NCI-H226 (cell line): ENCODE results near the gene RHCG.
A peak's percentile ranks its signal among the peaks of the same experiment; 100 is the strongest.

Experiments
- DNase-seq: peaks from one replicate; pipeline ENCODE4 v3.0.0-alpha.2; 2015

The RHCG gene

GRCh38 chr15:89496155-89497098 is at the start of gene RHCG:
Gene RHCG, minus strand, starts transcription at chr15:89496583. Its CDS starts 39 bp downstream, at chr15:89496544.
- DNase-seq = no peak

DNA sequence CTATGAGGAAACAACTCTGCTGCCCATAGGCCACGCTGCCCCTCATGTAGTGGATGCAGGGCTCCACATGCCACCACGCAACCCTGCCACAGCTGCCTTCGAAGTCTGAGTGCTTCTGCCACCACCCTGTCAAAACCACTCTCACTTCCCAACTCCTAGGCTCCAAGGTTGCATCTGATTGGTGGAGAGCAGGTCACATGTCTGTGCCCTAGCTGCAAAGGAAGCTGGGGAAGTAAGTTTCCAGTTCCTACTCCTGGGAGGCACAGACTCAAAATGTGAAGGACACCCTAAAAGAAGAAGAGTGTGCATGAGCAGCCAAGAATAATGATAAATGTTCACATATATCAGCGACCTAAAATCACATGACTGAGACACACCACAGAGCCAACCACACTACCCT is 47.0 kb upstream of the RHCG start:
- DNase-seq = no peak

DNA sequence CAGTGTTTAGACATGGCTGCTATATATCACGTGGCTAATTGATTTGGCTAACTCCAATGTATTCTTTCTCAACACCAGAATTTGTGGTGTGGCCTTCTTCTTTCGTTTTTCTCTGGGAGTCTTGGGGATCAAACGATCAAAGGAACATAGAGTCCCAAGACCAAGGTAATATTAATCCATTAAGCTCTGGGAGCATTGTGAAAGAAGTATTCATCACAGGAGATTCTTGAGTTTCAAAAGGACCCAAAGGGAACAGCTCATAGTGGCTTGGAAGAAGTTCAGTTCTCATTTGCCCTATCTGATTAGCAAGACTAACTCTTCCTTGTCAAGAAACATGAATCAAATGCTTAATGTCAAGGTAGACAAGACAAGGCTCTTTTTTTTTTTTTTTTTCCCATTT is 46.0 kb upstream of the RHCG start:
- no peak for DNase-seq

DNA sequence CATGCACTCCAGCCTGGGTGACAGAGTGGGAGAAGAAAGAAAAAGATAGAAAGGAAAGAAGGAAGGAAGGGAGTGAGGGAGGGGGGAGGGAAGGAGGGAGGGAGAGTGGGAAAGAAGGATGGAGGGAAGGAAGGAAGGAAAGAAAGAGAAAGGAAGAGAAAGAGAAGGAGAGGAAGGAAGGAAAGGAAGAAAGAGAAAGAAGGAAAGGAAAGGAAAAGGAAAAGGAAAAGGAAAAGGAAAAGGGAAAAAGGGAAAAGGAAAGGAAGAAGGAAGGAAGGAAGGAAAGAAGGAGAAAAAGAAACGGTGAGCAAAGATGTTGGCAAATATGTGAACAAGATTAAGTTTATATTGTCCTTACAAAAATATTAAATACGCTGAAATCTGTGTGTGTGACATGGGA is 42.6 kb upstream of the RHCG start:
- no peak for DNase-seq

- peak; percentile 21 for DNase-seq
Observed at GRCh38 chr15:89533861-89534544, 37.6 kb upstream of the RHCG start.

GRCh38 chr15:89531796-89532537 is 35.6 kb upstream of the RHCG start:
- DNase-seq = no peak

GRCh38 chr15:89530976-89531375 is 34.6 kb upstream of the RHCG start:
- no peak for DNase-seq

DNA sequence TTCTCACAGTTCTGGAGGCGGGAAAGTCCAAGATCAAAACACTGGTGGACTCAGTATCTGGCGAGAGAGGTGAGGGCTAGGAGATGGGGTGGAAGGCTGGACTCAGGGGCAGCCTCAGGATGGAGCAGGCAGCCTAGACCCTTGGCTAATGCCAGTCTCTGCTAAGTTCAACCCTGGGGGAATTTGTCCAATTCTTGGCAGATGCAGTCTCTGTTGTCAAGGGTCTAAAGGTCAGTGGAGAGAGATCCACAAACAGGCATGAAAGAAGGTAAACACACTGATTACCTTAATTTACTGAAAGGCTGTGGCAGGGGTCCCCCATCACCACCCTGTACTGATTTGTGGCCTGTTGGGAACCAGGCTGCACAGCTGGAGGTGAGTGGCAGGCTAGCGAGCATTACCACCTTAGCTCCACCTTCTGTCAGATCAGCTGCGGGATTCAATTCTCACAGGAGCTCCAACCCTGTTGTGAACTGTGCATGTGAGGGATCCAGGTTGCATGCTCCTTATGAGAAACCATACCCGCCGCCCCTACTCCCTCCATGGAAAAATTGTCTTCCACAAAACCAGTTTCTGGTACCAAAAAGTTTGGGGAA is 32.5 kb upstream of the RHCG start:
- no peak for DNase-seq

GRCh38 chr15:89526601-89527441 is 30.4 kb upstream of the RHCG start:
- DNase-seq = no peak

DNA sequence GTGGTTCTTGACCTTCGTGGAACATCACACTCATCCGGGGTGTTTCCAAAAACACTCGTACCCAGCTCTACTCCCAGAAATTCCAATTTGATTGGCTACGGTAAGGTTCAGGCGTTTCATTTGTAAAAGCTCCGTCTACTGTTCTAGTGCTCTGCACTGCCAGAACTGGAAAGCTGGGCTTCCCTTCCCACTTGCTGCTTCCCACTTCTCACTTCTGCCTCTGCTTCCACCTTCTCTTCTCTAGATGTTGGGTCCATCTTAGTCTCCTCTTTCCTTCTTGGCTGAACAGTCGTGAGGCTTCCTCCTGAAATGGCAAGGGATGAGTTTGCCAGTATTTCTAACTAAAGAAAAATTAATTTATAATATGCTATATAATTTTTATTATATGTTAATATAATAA is 29.8 kb upstream of the RHCG start:
- no peak for DNase-seq

DNA sequence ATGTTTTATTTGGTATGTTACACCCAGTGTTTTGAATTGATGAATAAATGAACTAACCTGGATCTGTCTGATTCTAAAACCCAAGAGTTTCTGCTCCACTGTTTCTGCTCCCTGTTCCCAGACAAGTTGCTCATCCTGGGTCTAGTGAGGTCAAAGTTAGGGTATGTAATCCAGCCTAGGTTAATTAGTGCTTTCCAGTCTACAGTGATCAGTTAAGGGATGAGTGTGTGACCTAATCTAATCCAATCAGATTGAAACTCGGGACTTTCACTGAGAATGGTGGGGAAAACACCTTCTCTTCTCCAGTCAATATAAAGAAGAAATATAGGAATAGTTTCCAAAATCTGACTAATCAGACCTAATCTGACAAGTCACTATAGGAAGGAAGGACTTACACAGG is 27.8 kb upstream of the RHCG start:
- DNase-seq = no peak

GRCh38 chr15:89523101-89523500 is 26.7 kb upstream of the RHCG start:
- no peak for DNase-seq

GRCh38 chr15:89521605-89522004 is 25.2 kb upstream of the RHCG start:
- DNase-seq = no peak

DNA sequence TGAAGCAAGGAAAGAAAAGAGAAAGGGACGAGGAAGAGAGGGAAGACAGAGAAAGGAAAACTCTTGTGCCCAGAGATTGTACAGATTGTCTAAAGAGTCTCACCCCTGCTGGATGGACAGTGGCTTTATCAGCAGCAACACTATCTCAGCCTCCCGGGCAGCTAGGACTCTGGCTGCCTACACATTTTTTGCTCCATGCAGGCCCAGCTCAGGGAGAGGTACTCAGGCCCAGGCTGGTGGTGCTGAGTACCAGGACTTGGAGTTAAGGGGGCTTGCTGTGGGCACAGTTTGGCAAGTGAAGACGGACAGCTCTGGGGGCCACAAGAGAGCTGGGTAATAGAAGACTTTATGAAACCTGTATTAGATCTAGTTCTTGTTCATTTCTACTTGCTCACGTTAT is 19.1 kb upstream of the RHCG start:
- no peak for DNase-seq

DNA sequence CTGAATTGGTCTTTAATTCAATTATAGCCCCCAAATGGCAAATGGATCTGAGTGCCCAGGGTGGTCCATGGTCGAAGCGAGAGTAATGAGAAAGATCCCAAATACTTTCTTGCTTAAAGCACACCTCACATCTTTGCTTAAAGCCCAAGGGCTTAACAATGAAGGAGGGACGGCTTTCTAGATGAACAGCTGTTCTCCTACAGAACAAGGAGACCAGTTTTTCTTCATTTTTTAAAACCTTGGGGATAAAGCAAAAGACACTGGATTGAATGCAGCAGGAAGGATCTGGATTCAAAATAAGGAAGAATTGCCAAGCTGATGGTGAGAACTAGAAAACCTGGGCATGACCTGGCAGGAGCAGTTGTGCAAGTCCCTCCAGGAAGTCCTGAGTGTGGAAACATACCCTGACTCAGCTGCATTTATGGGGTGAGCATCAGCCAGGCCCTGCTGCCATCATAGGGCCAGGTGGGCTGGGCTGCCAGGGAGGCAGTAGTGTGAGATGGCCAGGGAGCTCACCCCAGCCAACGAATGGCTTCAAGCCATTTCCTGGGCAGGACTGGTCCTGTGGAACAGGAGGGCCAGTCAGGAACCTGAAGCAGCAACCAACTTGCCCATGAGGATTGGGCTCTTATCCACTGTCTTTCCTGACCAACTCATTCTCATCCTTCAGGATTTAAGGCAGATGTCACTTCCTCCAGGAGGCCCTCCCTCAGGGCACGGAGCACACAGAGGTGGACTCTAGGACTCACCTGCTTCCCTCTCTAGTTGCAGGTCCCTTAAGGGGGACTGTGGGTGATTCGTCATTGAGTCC is 18.4 kb upstream of the RHCG start:
- DNase-seq = no peak

- no peak for DNase-seq
Observed at GRCh38 chr15:89514186-89514585, 17.8 kb upstream of the RHCG start.

DNA sequence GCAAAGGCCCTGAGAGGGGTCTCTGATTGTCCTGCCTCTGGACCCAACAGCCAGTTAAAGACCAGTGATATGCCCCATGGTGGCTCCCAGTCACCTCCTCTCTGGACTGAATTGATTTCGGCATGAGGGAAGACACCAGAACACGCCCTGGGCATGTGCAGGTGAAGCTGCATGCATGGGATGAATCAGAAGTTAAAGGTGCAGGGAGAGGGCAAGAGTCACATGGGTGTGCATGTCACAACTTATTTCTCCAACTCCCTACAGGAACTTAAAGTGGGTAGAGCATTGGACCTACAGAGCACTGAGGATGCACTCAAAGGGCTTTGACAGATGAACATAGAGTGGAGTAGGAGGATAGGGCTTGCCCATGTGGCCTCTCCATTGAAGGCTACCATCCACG is 16.9 kb upstream of the RHCG start:
- DNase-seq = no peak

DNA sequence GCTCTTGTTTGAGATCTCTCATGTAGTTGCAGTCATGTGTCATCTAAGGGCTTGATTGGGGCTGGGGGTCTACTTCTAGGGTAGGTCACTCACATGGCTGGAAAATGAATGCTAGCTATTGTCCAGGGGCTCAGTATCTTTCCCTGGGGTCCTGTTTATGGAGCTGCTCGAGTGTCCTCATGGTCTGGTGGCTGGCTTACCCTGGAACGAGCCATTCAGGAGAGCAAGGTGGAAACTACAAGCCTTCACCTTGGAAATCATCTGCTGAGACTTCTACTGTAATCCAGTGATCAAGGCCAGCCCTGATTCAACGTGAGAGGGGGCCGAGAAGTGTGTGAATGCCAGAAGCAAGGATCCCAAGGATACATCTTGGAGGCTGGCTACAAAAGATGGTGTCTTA is 16.2 kb upstream of the RHCG start:
- no peak for DNase-seq

- DNase-seq = no peak
Observed at GRCh38 chr15:89506026-89506686, 9.8 kb upstream of the RHCG start.

DNA sequence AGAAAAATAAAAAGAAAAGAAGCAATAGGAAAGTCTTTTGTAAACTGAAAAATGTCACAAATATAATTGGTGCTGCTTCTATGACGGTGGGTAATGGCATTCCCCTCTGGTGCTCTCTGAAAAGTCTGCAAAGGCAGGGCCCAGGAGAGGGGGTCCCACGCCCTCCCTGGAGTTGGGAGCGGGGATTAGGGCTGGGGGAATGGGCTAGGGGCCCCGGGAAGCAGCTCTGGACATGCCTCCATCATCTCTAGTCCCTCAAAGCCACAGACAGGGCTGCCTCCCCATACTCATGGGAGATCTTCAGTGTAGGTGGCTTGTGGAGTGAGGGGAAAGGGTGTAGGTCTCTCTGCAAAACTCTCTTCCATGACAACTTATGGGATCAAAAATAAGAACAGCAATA is 7.8 kb upstream of the RHCG start:
- DNase-seq = no peak
